ENCODE results near the gene CMTR2. TPM values are rescaled to one million over a fixed set of nuclear protein-coding genes. Genes with fewer than 3 reads are reported as not detected.

CMTR2 gene
- total RNA-seq, 1 experiment from 2014 or later: 15.5 TPM

- H4K20me1 ChIP-seq (ENCODE audit: control insufficient read depth, insufficient read depth, insufficient read length): no peaks in the 10 kb centered on the region
- no peak overlapping the region for H4K8ac ChIP-seq (replicated peaks; ENCODE audit: insufficient read length, low read depth, low read length)
- H3K9ac ChIP-seq (ENCODE audit: extremely low read depth, insufficient read length, low read length): no peak overlapping the region
- no peak overlapping the region for H3K4me2 ChIP-seq (ENCODE audit: insufficient read depth, insufficient read length, low read length)
- H2BK12ac ChIP-seq (ENCODE audit: insufficient read length, low read depth, low read length): no peak overlapping the region
- WGBS (ENCODE audit: extremely low coverage, insufficient read length, low lambda C conversion rate): no CpG with 5 or more reads among the region's 3 CpGs
- no peak overlapping the region for H4K5ac ChIP-seq (ENCODE audit: insufficient read length, low read depth, low read length)
- no peak for DNase-seq
- H3K4me1 Mint-ChIP-seq: no peaks in the 10 kb centered on the region; a peak in 1 of 4 replicates
- TF ChIP-seq CTCF (conservative IDR thresholded peaks at IDR 0.05): no peak
- H3T11ph ChIP-seq (ENCODE audit: low read length): no peak overlapping the region
- no peak overlapping the region for H3K14ac ChIP-seq (ENCODE audit: insufficient read depth, low read length)
- no peaks in the 10 kb centered on the region for H3K9me3 ChIP-seq (ENCODE audit: control insufficient read depth, low read depth, low read length)
- no peaks in the 10 kb centered on the region for H3K79me1 ChIP-seq (ENCODE audit: insufficient read depth, low read depth, low read length, poor library complexity, severe bottlenecking)
- H3K36me3 Mint-ChIP-seq (ENCODE audit: insufficient read depth in 1 of 3, low read depth in 3 of 3): no peaks in the 10 kb centered on the region; a peak in 1 of 7 replicates
- no peak overlapping the region for H3K27ac Mint-ChIP-seq
- no peak overlapping the region for H3K23ac ChIP-seq (ENCODE audit: insufficient read length, low read depth, low read length)
- no peak overlapping the region for H4K91ac ChIP-seq (ENCODE audit: insufficient read length, low read depth, low read length)
- no peak overlapping the region for H3K4ac ChIP-seq (ENCODE audit: low read depth, low read length)
- no peaks in the 10 kb centered on the region for H3K23me2 ChIP-seq (ENCODE audit: insufficient read length, low read depth, low read length, poor library complexity, severe bottlenecking)
- H3K9me3 Mint-ChIP-seq: peaks cover 0 to 1% of the 10 kb centered on the region in 2 experiments; a peak in 2 of 5 replicates
- H3K27me3 ChIP-seq (ENCODE audit: insufficient read depth, low read length): no peaks in the 10 kb centered on the region
- H2BK120ac ChIP-seq (ENCODE audit: low read depth, low read length, poor library complexity, severe bottlenecking): no peak overlapping the region
- H2BK20ac ChIP-seq (ENCODE audit: low read depth, low read length, poor library complexity, severe bottlenecking): no peak overlapping the region
- no peak overlapping the region for H3K18ac ChIP-seq (ENCODE audit: insufficient read length, low read depth, low read length)
- H2AK5ac ChIP-seq (ENCODE audit: insufficient read length, low read length): no peak overlapping the region
- H3K56ac ChIP-seq (ENCODE audit: insufficient read length, low read depth, low read length): no peak overlapping the region
- H3K27ac ChIP-seq (ENCODE audit: insufficient read length, low read depth, low read length): no peak overlapping the region
- H3K4me3 Mint-ChIP-seq: no peak overlapping the region
- H2BK15ac ChIP-seq (ENCODE audit: low read depth, low read length): no peak overlapping the region
- no peaks in the 10 kb centered on the region for H3K27me3 Mint-ChIP-seq (ENCODE audit: low read depth)
- no peak overlapping the region for H2AFZ ChIP-seq (ENCODE audit: low read length)
- H2BK5ac ChIP-seq (ENCODE audit: insufficient read length, low read length): no peak overlapping the region
- no peaks in the 10 kb centered on the region for H3K79me2 ChIP-seq (ENCODE audit: insufficient read depth, low read length)
- H3K4me1 ChIP-seq (ENCODE audit: insufficient read depth, low read length): no peaks in the 10 kb centered on the region
These were observed 25.6 kb downstream of the CMTR2 start for GRCh38 chr16:71263582-71263981.

Data from H9 (cell line).